ENCODE results near the gene IDH1.
A peak's percentile ranks its signal among the peaks of the same experiment; 100 is the strongest.
"Not testable (repeated sequence)": the region's sequence is repeated elsewhere in the genome, so short reads cannot be mapped to it uniquely, and the experiment has no call there.

The IDH1 gene

DNA sequence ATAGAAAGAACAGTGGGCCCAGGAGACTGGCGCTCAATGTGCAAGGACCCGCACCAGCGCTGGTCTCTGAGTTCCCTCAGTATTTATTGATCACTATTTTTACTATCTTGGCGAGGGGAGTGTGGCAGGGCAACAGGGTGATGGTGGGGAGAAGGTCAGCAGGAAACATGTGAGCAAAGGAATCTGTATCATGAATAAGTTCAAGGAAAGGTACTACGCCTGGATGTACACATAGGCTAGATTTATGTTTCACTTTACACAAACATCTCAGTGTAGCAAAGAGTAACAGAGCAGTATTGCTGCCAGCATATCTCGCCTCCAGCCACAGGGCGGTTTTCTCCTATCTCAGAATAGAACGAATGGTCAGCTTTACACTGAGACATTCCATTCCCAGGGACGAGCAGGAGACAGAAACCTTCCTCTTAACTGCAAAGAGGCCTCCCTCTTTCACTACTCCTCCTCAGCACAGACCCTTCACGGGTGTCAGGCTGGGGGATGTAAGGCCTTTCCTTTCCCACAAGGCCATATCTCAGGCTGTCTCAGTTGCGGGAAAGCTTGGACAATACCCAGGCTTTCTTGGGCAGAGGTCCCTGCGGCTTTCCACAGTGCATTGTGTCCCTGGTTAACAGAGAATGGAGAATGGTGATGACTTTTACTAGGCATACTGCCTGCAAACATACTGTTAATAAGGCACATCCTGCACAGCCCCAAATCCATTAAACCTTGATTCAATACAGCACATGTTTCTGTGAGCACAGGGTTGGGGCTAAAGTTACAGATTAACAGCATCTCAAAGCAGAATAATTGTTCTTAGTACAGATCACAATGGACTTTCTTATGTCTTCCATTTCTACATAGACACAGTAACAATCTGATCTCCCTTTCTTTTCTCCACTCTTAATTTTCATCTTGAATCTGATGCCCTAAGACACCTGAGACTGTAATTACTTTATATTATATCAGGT lies 2.3 kb upstream of the IDH1 start:
- DNase-seq (ENCODE audit: low read depth in 2 of 2) = not testable (repeated sequence)

DNA sequence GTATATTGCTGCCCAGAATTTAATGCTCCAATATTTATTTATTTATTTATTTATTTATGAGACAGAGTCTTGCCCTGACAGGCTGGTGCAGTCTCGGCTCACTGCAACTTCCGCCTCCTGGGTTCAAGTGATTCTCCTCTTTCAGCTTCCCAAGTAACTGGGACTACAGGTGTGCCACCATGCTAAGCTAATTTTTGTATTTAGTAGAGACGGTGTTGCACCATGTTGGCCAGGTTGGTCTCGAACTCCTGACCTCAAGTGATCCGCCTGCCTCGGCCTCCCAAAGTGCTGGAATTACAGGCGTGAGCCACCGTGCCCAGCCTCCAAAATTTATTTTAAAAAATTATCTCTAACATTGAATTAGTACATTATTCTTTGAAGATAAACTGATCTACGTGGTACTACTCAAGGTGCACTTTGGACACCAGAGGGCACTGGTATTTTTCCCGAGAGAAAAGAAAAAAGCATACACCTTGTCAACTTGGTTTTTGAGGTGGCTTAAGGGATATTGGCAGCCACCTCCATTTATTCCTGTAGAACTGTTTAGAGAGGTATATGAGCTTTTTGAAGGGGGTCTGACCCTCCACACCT lies 1.4 kb upstream of the IDH1 start:
- no peak for DNase-seq (ENCODE audit: low read depth in 2 of 2)

GRCh38 chr2:208255557-208256106 lies 761 bp upstream of the IDH1 start:
- no peak for DNase-seq (ENCODE audit: low read depth in 2 of 2)

DNA sequence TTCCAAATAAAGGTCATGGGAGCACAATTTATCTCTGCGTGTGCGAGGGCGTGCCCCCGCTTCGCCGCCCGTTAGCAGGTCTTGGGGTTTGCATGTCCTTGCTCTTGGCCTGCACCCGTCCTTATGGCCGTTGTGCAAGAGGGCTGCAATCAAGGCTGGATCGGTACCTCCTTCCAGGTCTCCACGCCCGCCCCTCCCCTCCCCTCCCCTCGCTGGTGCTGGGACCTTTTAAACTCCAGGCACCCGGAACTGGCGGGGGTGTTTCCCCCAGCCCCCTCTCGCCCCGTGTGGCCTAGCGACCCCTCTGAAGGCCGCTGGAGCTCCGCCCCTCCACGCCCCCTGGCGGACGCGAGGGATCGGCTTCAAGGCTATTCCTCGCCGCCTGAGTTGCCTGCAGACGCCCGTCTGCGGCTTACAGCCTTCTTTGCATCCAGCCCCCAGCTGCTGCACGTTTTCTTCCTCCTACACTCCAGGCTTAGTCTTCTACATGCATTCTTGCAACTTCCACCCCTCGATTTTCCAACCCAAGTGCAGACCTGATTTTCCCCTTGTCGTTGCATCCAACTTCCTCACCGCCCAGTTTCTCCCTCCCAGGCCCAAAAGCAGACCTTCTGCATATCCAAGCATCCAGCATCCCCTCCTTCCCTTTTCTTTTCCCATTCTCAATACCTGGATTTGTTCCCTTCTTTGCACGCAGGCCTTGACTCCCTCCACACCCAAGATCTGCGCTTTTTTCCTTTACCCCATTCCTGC lies 577 bp downstream of the IDH1 start:
- DNase-seq (ENCODE audit: low read depth in 2 of 2) = peak in 1 of 2 experiments; percentile 42

GRCh38 chr2:208253600-208254117 lies 1.2 kb downstream of the IDH1 start:
- no peak for DNase-seq (ENCODE audit: low read depth in 2 of 2)

GRCh38 chr2:208252716-208253492 lies 2.0 kb downstream of the IDH1 start:
- DNase-seq (ENCODE audit: low read depth in 2 of 2) = no peak

GRCh38 chr2:208251098-208251497 lies 3.8 kb downstream of the IDH1 start:
- DNase-seq (ENCODE audit: low read depth in 2 of 2) = no peak

GRCh38 chr2:208250388-208250787 lies 4.5 kb downstream of the IDH1 start:
- no peak for DNase-seq (ENCODE audit: low read depth in 2 of 2)

- DNase-seq (ENCODE audit: low read depth in 2 of 2) = peak in 1 of 2 experiments; percentile 7
These were observed 5.6 kb downstream of the IDH1 start for GRCh38 chr2:208249296-208249695.

- DNase-seq (ENCODE audit: low read depth in 2 of 2) = no peak
These were observed 6.3 kb downstream of the IDH1 start for GRCh38 chr2:208248601-208249000.

DNA sequence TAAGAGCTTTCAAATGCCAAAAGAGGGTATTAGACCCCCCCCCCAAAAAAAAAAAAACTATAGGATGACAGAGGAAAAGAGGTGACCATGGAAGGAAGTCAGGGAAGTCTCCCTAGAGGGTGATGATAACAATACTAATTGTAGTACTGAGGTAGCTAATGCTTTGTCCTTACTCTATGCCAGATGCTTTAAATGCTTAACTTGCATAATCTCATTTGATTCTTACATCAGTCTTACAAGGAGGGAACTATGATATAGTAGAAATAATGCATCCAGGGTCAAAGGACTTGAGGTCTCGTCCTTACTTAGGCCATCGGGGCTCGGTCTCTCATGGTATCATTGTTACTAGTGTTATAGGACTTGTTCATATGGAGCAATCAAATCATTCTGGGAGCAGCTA lies 9.1 kb downstream of the IDH1 start:
- DNase-seq (ENCODE audit: low read depth in 2 of 2) = no peak

DNA sequence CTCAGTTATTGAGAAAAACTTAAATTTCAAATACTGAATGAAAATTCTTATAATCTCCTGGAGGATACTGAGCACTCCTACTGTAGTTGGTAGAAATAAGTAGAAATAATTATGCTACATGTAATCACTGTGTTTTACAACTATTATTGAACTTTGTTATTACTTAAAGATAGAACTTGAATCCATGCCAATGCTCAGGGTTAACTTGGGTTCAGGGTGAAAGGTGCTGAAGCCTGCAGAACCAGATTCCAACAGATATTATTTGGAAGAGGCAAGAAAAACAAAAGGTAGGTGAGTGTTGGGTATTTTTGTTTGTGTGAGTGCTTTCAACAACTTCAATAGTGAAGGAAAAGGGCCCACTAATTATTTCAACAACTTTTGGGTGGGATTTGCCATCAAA lies 10.4 kb downstream of the IDH1 start:
- DNase-seq (ENCODE audit: low read depth in 2 of 2) = no peak

- DNase-seq (ENCODE audit: low read depth in 2 of 2) = no peak
These were observed 14.2 kb downstream of the IDH1 start for GRCh38 chr2:208240619-208241209.

DNA sequence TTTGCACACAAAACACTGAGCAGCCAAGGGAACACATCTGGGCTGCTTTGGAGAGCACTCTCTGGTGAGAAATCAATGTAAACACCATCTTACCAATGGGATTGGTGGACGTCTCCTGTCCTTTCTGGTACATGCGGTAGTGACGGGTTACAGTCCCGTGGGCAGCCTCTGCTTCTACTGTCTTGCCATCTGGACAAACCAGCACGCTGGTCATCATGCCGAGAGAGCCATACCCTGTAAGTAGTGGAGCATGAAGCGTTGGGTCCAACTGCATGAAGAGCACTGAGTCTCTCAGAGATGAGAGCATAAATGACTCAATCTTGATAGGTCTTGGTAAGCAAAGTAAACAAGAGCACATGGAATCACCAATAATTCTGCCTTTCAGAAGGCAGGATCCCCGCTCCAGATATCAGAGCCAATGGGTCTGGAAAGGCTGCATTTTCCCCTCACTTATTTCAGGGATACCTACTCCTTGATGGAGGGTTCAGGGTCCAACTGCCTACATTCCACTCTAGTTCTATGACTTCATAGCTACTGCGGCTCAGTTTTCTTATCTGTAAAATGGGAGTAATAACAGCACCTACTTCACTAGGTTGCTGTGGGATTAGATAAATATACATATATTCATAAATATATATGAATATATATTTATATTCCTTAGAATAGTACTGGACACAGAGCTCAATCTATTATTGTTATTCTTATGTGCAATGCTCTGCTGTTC lies 14.9 kb downstream of the IDH1 start:
- no peak for DNase-seq (ENCODE audit: low read depth in 2 of 2)

DNA sequence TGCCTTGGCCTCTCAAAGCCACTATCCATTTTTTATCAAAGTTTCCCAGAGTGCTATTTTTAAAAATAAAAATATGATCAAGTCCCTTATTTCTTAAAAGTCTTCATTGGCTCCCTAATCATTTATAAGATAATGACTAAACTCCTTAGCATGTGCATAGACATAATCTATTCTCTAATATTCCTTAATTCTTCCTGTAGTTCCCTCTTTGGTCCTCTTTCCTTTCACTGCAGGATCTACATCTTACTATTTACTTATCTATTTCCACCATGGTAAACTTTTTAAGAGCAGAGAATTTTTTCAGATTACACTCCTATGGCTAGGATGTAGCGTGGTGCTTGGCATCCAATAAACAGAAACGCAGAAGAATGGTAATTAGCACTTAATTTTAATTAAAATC lies 19.0 kb downstream of the IDH1 start:
- DNase-seq (ENCODE audit: low read depth in 2 of 2) = no peak

DNA sequence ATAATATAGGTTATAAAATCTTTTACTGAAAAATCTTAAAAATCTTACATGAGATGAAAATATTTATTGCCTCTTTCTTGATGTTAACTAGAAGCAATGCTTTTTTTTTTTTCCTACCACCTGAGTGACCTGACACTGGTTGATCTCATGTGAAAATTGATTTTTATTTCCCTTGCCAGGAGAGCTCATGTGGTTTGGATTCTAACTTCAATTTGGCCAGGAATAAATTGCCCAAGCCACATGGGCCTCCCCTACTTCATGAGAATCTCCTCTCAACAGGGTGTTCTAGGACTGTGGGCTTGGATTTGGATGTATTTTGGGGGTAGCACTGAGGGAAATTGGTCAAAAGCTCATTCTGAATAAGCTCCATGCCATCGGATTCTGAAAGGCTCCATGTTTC lies 20.1 kb downstream of the IDH1 start:
- no peak for DNase-seq (ENCODE audit: low read depth in 2 of 2)

DNA sequence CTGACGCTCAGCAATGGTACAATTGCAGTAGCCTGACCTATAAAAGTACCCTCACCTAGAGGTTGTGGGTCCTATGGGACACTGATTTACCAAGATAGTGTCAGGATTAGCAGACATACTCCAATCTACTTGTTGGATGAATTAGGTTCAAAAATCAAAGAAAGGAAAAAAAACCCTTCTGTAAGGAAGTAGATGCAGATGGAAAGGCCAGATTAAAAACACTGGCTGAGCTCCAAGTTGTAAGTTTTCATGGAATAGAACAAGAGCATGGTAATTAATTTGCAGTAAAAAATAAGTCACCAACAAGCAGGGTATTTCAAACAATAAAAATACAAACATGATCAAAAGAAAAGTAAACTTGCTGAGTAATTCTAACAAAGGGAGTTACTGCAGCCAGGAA lies 26.4 kb downstream of the IDH1 start:
- DNase-seq (ENCODE audit: low read depth in 2 of 2) = no peak

- no peak for DNase-seq (ENCODE audit: low read depth in 2 of 2)
These were observed 27.2 kb downstream of the IDH1 start for GRCh38 chr2:208227581-208228232.

DNA sequence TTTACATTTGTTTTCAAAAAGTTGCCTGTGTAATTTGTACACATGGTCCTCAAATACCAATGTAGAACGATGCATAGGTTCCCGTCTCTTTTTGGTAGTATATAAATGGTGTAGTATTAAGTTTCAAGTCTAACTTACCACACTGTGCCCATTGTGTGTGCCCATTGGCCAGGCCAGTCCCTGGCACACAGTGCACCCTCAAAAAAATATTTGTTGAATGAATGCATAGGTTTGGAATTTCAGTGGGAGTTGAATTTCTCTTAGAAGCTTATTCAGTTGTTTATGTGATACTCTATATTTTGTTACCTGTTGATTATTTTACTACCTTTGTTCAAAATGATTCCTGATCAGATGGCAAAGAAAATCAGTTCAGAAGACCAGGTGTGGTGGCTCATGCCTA lies 30.1 kb downstream of the IDH1 start:
- no peak for DNase-seq (ENCODE audit: low read depth in 2 of 2)

DNA sequence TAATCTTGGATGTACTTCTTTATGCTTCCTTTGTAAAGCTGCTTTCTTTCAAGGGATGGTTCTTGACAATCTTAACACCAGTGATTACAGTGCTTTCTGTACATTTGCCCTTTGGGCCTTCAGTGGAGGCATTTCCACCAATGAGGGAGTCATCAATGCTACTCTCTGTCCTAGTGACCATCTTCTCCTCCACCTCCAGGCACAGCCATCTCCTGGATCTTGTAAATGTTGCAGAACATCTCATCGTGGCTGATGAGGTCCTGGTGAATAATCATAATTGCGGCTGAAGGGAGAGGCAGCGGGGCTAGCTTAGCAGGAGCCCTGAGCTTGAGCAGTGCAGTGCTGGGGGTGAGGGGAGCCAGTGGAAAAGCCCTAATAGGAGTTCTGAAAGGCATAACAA lies 32.5 kb downstream of the IDH1 start:
- DNase-seq (ENCODE audit: low read depth in 2 of 2) = peak; percentile 3 to 4

Data from fibroblast of skin of left quadriceps (primary cell).